Thyroid gland (tissue), 4 donors: ENCODE results near the gene CHAC1.

Experiments used
- POLR2A ChIP-seq, 2 donors: fragments of 450-650 bp; IDR thresholded peaks; one replicate each; pipeline ENCODE4 v1.6.1; 2017; ENCODE audit warnings: antibody characterized with exemption in 2 of 2, mild to moderate bottlenecking in 2 of 2, moderate library complexity in 1 of 2
- TF ChIP-seq, protein P1 (sequence below), 6 experiments: fragments of 200-600 bp in 3 of 6; fragments of 450-650 bp in 3 of 6; sonication (generic) in 3 of 6; IDR thresholded peaks; one replicate each; pipeline ENCODE4 v1.5.1; 2016 to 2019; ENCODE audit warnings: antibody characterized with exemption in 6 of 6, mild to moderate bottlenecking in 2 of 6, inconsistent platforms in 1 of 6, moderate library complexity in 1 of 6

DNA sequence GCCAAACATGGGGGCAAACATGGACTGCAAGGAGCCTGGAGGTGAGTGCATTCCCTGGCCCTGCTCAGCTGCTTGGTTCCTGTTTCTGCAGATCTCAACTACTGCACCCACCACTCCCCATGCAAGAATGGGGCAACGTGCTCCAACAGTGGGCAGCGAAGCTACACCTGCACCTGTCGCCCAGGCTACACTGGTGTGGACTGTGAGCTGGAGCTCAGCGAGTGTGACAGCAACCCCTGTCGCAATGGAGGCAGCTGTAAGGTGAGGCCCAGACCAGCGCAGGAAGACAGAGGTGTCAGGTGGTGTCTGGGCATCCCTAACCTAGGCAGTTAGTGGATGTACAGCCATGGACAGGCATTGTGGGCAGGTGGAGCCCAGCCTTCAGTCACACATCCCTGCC, 18.8 kb upstream of the CHAC1 start:
- TF ChIP-seq, protein P1, sequence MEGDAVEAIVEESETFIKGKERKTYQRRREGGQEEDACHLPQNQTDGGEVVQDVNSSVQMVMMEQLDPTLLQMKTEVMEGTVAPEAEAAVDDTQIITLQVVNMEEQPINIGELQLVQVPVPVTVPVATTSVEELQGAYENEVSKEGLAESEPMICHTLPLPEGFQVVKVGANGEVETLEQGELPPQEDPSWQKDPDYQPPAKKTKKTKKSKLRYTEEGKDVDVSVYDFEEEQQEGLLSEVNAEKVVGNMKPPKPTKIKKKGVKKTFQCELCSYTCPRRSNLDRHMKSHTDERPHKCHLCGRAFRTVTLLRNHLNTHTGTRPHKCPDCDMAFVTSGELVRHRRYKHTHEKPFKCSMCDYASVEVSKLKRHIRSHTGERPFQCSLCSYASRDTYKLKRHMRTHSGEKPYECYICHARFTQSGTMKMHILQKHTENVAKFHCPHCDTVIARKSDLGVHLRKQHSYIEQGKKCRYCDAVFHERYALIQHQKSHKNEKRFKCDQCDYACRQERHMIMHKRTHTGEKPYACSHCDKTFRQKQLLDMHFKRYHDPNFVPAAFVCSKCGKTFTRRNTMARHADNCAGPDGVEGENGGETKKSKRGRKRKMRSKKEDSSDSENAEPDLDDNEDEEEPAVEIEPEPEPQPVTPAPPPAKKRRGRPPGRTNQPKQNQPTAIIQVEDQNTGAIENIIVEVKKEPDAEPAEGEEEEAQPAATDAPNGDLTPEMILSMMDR (IDR thresholded peaks at IDR 0.05): no peak
- TF ChIP-seq POLR2A (IDR thresholded peaks at IDR 0.05): no peak
